Body of pancreas (tissue), 4 donors: Measurements from ENCODE around the gene CCN5.
"Not testable (repeated sequence)": the region's sequence is repeated elsewhere in the genome, so short reads cannot be mapped to it uniquely, and the experiment has no call there.

Experiments used
- CTCF ChIP-seq, 7 experiments: fragments of 450-650 bp in 4 of 7; fragments of 200-600 bp in 3 of 7; sonication (generic) in 3 of 7; IDR thresholded peaks; one replicate each; pipeline ENCODE4 v1.5.1; 2016 to 2019; ENCODE audit warnings: antibody characterized with exemption in 7 of 7
- POLR2A ChIP-seq, 3 donors: fragments of 450-650 bp; IDR thresholded peaks; one replicate each; pipeline ENCODE4 v1.6.1; 2016; ENCODE audit warnings: antibody characterized with exemption in 3 of 3, mild to moderate bottlenecking in 2 of 3

GRCh38 chr20:44697041-44697440, 18.1 kb upstream of the CCN5 start:
- not testable (repeated sequence) for TF ChIP-seq CTCF, POLR2A (IDR thresholded peaks at IDR 0.05)
